ENCODE results near the gene PROM1. TPM values are rescaled to one million over a fixed set of nuclear protein-coding genes. Genes with fewer than 3 reads are reported as not detected.

PROM1 gene
- total RNA-seq, 1 experiment from 2014 or later = 17.7 TPM

- ChIA-PET POLR2A (no interaction called here), CTCF (no interaction called here), RAD21 (ENCODE audit: low non-redundant PET in 1 of 2, low total read pairs in 2 of 2, uncharacterized antibody in 2 of 2, unreplicated experiment in 2 of 2) (no interaction called here)
- Histone ChIP-seq H3K27ac (ENCODE audit: low read depth, low read length) (no peak overlapping the region), H3K4me3 (replicated peaks in 1 of 2; ENCODE audit: low read depth in 1 of 2, low read length in 2 of 2) (no peak overlapping the region), H3K4me1 (ENCODE audit: control insufficient read depth in 1 of 2, insufficient read depth in 2 of 2, low read length in 2 of 2) (no peaks in the 10 kb centered on the region), H3K27me3 (ENCODE audit: insufficient read depth, low read length) (peaks cover 11% of the 10 kb centered on the region; the same call in 1 of the 2 replicates), H3K9ac (ENCODE audit: low read length) (no peak overlapping the region), H2AFZ (ENCODE audit: low read depth, low read length, poor library complexity, severe bottlenecking) (no peak overlapping the region), H4K20me1 (ENCODE audit: insufficient read depth) (no peaks in the 10 kb centered on the region), H3K4me2 (ENCODE audit: low read length) (no peak overlapping the region), H3K9me3 (ENCODE audit: control insufficient read depth in 1 of 2, insufficient read depth in 1 of 2, low read depth in 1 of 2, low read length in 2 of 2) (no peaks in the 10 kb centered on the region), H3K79me2 (ENCODE audit: insufficient read depth, low read length) (no peaks in the 10 kb centered on the region), H3K9me2 (ENCODE audit: insufficient read depth) (no peaks in the 10 kb centered on the region), H3K36me3 (ENCODE audit: control insufficient read depth in 1 of 2, insufficient read depth in 2 of 2, low read length in 2 of 2) (no peaks in the 10 kb centered on the region)
- TF ChIP-seq ZBTB33 (IDR thresholded peaks at IDR 0.05; ENCODE audit: extremely low read depth, insufficient replicate concordance, low read length) (no peak), CEBPB (IDR thresholded peaks at IDR 0.05; ENCODE audit: low read depth) (no peak), SRF (IDR thresholded peaks at IDR 0.05; ENCODE audit: low read depth) (no peak), RAD21 (IDR thresholded peaks at IDR 0.05; ENCODE audit: low read depth) (no peak), SIN3A (IDR thresholded peaks at IDR 0.05; ENCODE audit: low read depth) (no peak)
- DNase-seq (ENCODE audit: low read depth, low spot score) (no peak), ATAC-seq (no peak)
- no TSS peak for BruUV-seq (replicated peaks)
- intact Hi-C loops (cut with micrococcal nuclease) = no loop called here
Measured at GRCh38 chr4:16114546-16114945, 30.7 kb upstream of the PROM1 start.

- ATAC-seq (no peak), DNase-seq (ENCODE audit: low read depth, low spot score) (no peak)
- no peaks in the 10 kb centered on the region for H3K4me1 ChIP-seq (ENCODE audit: control insufficient read depth in 1 of 2, insufficient read depth in 2 of 2, low read length in 2 of 2)
- no peaks in the 10 kb centered on the region for H3K9me3 ChIP-seq (ENCODE audit: control insufficient read depth in 1 of 2, insufficient read depth in 1 of 2, low read depth in 1 of 2, low read length in 2 of 2)
- H3K4me3 ChIP-seq (replicated peaks in 1 of 2; ENCODE audit: low read depth in 1 of 2, low read length in 2 of 2) = no peak overlapping the region
- RAD21 ChIA-PET (ENCODE audit: low non-redundant PET in 1 of 2, low total read pairs in 2 of 2, uncharacterized antibody in 2 of 2, unreplicated experiment in 2 of 2) = no interaction called here
- no peak overlapping the region for H3K4me2 ChIP-seq (ENCODE audit: low read length)
- no peaks in the 10 kb centered on the region for H4K20me1 ChIP-seq (ENCODE audit: insufficient read depth)
- H2AFZ ChIP-seq (ENCODE audit: low read depth, low read length, poor library complexity, severe bottlenecking) = no peak overlapping the region
- intact Hi-C loops (cut with micrococcal nuclease) = no loop called here
- TF ChIP-seq SP1 (IDR thresholded peaks at IDR 0.05; ENCODE audit: low read depth) (no peak), EZH2phosphoT487 (IDR thresholded peaks at IDR 0.05; ENCODE audit: borderline replicate concordance) (no peak), YY1 (IDR thresholded peaks at IDR 0.05; ENCODE audit: extremely low read depth, insufficient replicate concordance, low read depth, low read length) (no peak), JUND (IDR thresholded peaks at IDR 0.05) (no peak), ZBTB33 (IDR thresholded peaks at IDR 0.05; ENCODE audit: extremely low read depth, insufficient replicate concordance, low read length) (no peak), MAX (IDR thresholded peaks at IDR 0.05) (no peak), SIN3A (IDR thresholded peaks at IDR 0.05; ENCODE audit: low read depth) (no peak), TCF7L2 (IDR thresholded peaks at IDR 0.05; ENCODE audit: borderline replicate concordance, extremely low read depth, insufficient read depth, insufficient read length) (no peak), CBX3 (IDR thresholded peaks at IDR 0.05; ENCODE audit: low read depth) (no peak), REST (IDR thresholded peaks at IDR 0.05; ENCODE audit: low read depth) (no peak)
- POLR2A ChIA-PET = no interaction called here
- no peak overlapping the region for H3K9ac ChIP-seq (ENCODE audit: low read length)
- no peaks in the 10 kb centered on the region for H3K79me2 ChIP-seq (ENCODE audit: insufficient read depth, low read length)
- H3K36me3 ChIP-seq (ENCODE audit: control insufficient read depth in 1 of 2, insufficient read depth in 2 of 2, low read length in 2 of 2) = no peaks in the 10 kb centered on the region
- CTCF ChIA-PET = no interaction called here
- H3K27me3 ChIP-seq (ENCODE audit: insufficient read depth, low read length) = peaks cover 7% of the 10 kb centered on the region; the same call in 1 of the 2 replicates
- no peak overlapping the region for H3K27ac ChIP-seq (ENCODE audit: low read depth, low read length)
- BruUV-seq (replicated peaks) = no TSS peak
- no peaks in the 10 kb centered on the region for H3K9me2 ChIP-seq (ENCODE audit: insufficient read depth)
Measured at GRCh38 chr4:16113741-16114140, 29.9 kb upstream of the PROM1 start.

All from HCT116 (cell line).